ENCODE measurements around the gene ZNF324B. TPM values are rescaled to one million over a fixed set of nuclear protein-coding genes. Genes with fewer than 3 reads are reported as not detected.
A peak's percentile ranks its signal among the peaks of the same experiment; 100 is the strongest.

Gene ZNF324B
- total RNA-seq, 1 experiment from 2014 or later: 6.3 TPM

GRCh38 chr19:58491393-58491792 is 40.0 kb downstream of the ZNF324B start:
- Histone ChIP-seq H2BK5ac (ENCODE audit: insufficient read length, low read length) (no peak overlapping the region), H3K4ac (ENCODE audit: low read depth, low read length) (no peak overlapping the region), H3K23ac (ENCODE audit: insufficient read length, low read depth, low read length) (no peak overlapping the region), H2BK12ac (ENCODE audit: insufficient read length, low read depth, low read length) (no peak overlapping the region), H3K79me2 (ENCODE audit: insufficient read depth, low read length) (no peaks in the 10 kb centered on the region), H2AK5ac (ENCODE audit: insufficient read length, low read length) (no peak overlapping the region), H4K91ac (ENCODE audit: insufficient read length, low read depth, low read length) (no peak overlapping the region), H2AFZ (ENCODE audit: low read length) (no peak overlapping the region), H3K23me2 (ENCODE audit: insufficient read length, low read depth, low read length, poor library complexity, severe bottlenecking) (peaks cover 3% of the 10 kb centered on the region), H2BK20ac (ENCODE audit: low read depth, low read length, poor library complexity, severe bottlenecking) (no peak overlapping the region), H3K27me3 (ENCODE audit: insufficient read depth, low read length) (no peaks in the 10 kb centered on the region), H4K5ac (ENCODE audit: insufficient read length, low read depth, low read length) (no peak overlapping the region), H4K20me1 (ENCODE audit: control insufficient read depth, insufficient read depth, insufficient read length) (no peaks in the 10 kb centered on the region), H3K27ac (ENCODE audit: insufficient read length, low read depth, low read length) (no peak overlapping the region), H3K9ac (ENCODE audit: extremely low read depth, insufficient read length, low read length) (no peak overlapping the region), H3K9me3 (ENCODE audit: control insufficient read depth, low read depth, low read length) (no peaks in the 10 kb centered on the region), H3K18ac (ENCODE audit: insufficient read length, low read depth, low read length) (no peak overlapping the region), H2BK15ac (ENCODE audit: low read depth, low read length) (no peak overlapping the region), H4K8ac (replicated peaks; ENCODE audit: insufficient read length, low read depth, low read length) (no peak overlapping the region), H3K4me1 (ENCODE audit: insufficient read depth, low read length) (no peaks in the 10 kb centered on the region), H3T11ph (ENCODE audit: low read length) (no peak overlapping the region), H3K14ac (ENCODE audit: insufficient read depth, low read length) (no peak overlapping the region), H3K79me1 (ENCODE audit: insufficient read depth, low read depth, low read length, poor library complexity, severe bottlenecking) (no peaks in the 10 kb centered on the region), H2BK120ac (ENCODE audit: low read depth, low read length, poor library complexity, severe bottlenecking) (no peak overlapping the region), H3K4me2 (ENCODE audit: insufficient read depth, insufficient read length, low read length) (no peak overlapping the region), H3K56ac (ENCODE audit: insufficient read length, low read depth, low read length) (no peak overlapping the region)
- Mint-ChIP-seq H3K27ac (peak overlapping the region in 1 of 3 experiments; percentile 8; a peak in 1 of 7 replicates), H3K4me3 (no peak overlapping the region), H3K9me3 (no peaks in the 10 kb centered on the region), H3K36me3 (ENCODE audit: insufficient read depth in 1 of 3, low read depth in 3 of 3) (no peaks in the 10 kb centered on the region; a peak in 2 of 7 replicates), H3K27me3 (ENCODE audit: low read depth) (no peaks in the 10 kb centered on the region), H3K4me1 (no peaks in the 10 kb centered on the region)
- no peak for TF ChIP-seq CTCF (conservative IDR thresholded peaks at IDR 0.05)
- DNase-seq: no peak
- no CpG with 5 or more reads among the region's 5 CpGs for WGBS (ENCODE audit: extremely low coverage, insufficient read length, low lambda C conversion rate)
